Activated naive CD4-positive, alpha-beta T cell treated with anti-CD3 and anti-CD28 coated beads, Interleukin-2, amount 50 U/mL, for 72 hours (primary cell): ENCODE results near the gene SLC30A10. TPM values are rescaled to one million over a fixed set of nuclear protein-coding genes. Genes with fewer than 3 reads are reported as not detected.
"Not testable (repeated sequence)": the region's sequence is repeated elsewhere in the genome, so short reads cannot be mapped to it uniquely, and the experiment has no call there.

Experiments
- ATAC-seq, 2 donors: fragments of 150-1000 bp; cut with Tn5 transposase; 2 replicates each; pipeline ENCODE4 v1.10.0; 2021; ENCODE audit warnings: mild to moderate bottlenecking in 2 of 2, moderate library complexity in 2 of 2
- DNase-seq, 2 donors: peaks; one replicate each; pipeline ENCODE4 v3.0.0; 2021 to 2022; ENCODE audit warnings: low spot score in 2 of 2
- H3K27ac Mint-ChIP-seq, 2 donors: one replicate each; pipeline ENCODE4 v1.8.0; 2022; ENCODE audit warnings: mild to moderate bottlenecking in 2 of 2, mixed read lengths in 2 of 2
- H3K36me3 Mint-ChIP-seq, 2 donors: one replicate each; pipeline ENCODE4 v1.8.0; 2022; ENCODE audit warnings: mixed read lengths in 2 of 2
- H3K9me3 Mint-ChIP-seq, 2 donors: one replicate each; pipeline ENCODE4 v1.8.0; 2022; ENCODE audit warnings: mixed read lengths in 2 of 2
- total RNA-seq, 2 donors: library from RNA; stranded (reverse); gene quantifications; one replicate each; pipeline ENCODE4 v1.2.3, GENCODE V29; 2022

Gene SLC30A10
- total RNA-seq, 2 donors from 2014 or later: not detected

DNA sequence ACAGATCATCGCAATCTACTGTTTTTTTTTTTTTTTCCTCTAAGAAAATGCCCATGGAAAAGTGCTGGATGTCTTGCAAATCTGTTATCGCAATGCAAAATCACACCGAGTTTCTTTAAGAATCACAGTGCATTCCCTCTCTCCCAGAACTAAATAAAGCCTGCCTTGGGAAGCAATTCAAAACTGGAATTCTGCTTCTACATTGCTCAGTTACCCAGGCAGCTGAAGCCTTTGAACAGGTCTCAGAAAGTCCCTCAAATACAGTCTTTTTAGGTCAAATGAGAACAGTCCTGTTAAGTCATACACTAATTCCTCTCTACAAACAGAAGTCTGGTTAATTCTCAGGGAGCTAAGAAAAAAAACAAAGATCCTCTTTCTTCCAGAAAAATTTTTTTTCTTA lies 46.3 kb downstream of the SLC30A10 start:
- no peak for ATAC-seq
- H3K27ac Mint-ChIP-seq: no peak overlapping the region
- H3K9me3 Mint-ChIP-seq: peaks cover 0 to 9% of the 10 kb centered on the region in 2 donors
- DNase-seq: no peak
- no peaks in the 10 kb centered on the region for H3K36me3 Mint-ChIP-seq

DNA sequence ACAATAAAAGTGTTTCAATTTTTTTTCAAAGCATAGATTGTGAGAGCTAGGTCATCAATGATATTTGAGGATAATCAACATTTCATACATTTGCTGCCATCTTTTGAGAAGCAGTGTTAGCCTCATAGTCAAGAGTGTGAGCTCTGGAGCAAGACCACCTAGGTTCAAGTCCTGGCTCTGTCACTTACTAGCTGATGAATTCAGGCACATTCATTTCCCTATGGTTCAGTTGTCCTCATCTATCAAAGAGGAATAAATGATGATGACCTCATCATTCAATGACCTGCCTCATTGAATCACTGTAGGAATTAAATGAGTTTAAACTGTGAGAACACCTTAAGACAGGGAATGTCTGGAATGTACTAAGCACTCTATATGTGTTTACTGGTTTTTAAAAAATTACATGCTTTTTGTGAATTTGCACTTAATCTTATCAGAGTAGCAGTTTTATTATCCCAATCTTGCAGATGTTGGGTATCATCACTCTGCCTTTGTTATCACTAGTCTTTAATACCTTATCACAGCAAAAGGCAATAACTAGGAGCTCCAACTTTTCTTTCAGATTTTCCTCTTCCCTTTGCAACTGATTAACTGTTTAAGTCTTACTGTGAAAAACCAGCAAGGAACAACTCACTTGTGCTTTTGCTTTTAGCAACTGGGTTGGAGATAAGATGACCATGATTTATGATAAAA lies 47.4 kb downstream of the SLC30A10 start:
- no peak for DNase-seq
- ATAC-seq: no peak
- no peak overlapping the region for H3K27ac Mint-ChIP-seq
- H3K9me3 Mint-ChIP-seq: peaks cover 0 to 6% of the 10 kb centered on the region in 2 donors
- no peaks in the 10 kb centered on the region for H3K36me3 Mint-ChIP-seq

DNA sequence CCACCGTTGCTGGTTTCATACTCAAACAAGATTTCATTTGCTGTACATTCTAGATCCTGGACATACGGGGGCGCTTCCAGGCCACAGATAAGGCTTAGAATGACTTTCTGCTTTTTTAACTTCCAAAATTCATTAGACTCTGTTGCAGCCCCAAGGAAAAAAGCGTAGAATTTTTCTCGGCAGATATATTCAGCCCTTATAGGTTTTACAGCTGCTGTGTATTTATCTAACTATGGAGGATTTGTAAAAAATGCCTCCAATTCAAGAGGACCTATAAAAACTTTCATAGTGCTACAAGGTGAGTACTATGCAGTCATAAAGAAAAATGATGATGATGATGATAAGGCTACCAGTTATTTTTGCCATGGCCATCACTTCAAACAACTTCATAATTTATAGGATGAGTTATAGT lies 51.6 kb downstream of the SLC30A10 start:
- no peak for DNase-seq
- no peak for ATAC-seq
- Mint-ChIP-seq H3K36me3 (no peaks in the 10 kb centered on the region), H3K9me3 (no peaks in the 10 kb centered on the region), H3K27ac (no peak overlapping the region)

DNA sequence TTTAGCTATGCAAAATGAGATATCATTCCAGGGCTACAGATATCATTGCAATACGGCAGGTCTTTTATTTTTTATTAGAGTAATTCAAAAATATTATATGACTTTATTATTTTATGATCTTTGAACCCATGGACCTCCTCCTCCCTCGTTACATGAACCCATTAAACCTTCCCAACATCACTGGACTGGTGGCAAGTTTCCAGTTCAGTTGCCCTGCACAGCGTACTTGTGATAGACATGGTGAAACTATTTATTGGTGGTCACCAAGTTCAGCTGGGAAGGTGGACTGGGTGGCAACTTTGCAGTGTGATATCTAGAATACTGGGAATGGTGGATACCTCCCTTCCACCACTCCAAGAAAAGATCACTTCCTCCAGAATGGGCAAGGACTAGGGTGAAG lies 52.5 kb downstream of the SLC30A10 start:
- ATAC-seq: no peak
- H3K36me3 Mint-ChIP-seq: no peaks in the 10 kb centered on the region
- H3K9me3 Mint-ChIP-seq: no peaks in the 10 kb centered on the region
- H3K27ac Mint-ChIP-seq: no peak overlapping the region
- no peak for DNase-seq

DNA sequence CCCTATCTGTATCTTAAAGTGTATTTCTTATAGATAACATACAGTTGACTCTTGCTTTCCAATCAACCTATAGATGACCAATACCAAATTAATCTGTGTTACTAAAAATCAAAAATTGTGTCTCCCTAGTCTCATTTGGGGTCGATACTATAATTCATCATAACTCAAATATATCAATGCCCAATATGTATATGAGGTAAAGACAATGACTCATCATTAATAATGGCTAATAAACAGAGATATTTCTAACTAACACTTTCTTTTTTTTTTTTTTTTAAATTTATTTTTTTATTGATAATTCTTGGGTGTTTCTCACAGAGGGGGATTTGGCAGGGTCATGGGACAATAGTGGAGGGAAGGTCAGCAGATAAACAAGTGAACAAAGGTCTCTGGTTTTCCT lies 55.8 kb downstream of the SLC30A10 start:
- H3K27ac Mint-ChIP-seq, H3K9me3 Mint-ChIP-seq, DNase-seq, ATAC-seq, H3K36me3 Mint-ChIP-seq: not testable (repeated sequence)

DNA sequence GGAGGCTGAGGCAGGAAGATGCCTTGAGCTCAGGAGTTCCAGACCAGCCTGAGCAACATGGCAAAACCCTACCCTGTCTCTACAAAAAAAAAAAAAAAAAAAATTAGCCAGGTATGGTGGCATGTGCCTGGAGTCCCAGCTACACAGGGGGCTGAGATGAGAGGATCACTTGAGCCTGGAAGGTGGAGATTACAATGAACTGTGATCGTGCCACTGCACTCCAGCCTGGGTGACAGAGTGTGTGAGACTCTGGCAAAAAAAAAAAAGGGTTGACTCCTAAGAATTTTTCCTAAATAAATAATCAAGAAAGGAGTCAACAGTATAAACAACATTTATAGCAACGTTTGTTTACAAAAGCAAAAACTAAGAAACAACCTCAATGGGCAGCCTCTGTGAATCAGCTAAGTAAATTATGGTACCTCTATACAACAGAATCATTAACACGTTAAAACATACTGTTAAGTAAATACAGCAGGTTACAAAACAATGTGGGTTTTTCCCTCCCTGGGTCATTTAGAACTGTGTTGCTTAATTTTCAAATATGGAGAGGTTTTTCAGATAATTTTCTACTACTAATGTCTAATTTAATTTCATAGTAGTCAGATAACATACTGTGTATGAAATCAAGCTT lies 56.8 kb downstream of the SLC30A10 start:
- DNase-seq (no peak), ATAC-seq (no peak)
- H3K36me3 Mint-ChIP-seq: no peaks in the 10 kb centered on the region
- no peaks in the 10 kb centered on the region for H3K9me3 Mint-ChIP-seq
- no peak overlapping the region for H3K27ac Mint-ChIP-seq

DNA sequence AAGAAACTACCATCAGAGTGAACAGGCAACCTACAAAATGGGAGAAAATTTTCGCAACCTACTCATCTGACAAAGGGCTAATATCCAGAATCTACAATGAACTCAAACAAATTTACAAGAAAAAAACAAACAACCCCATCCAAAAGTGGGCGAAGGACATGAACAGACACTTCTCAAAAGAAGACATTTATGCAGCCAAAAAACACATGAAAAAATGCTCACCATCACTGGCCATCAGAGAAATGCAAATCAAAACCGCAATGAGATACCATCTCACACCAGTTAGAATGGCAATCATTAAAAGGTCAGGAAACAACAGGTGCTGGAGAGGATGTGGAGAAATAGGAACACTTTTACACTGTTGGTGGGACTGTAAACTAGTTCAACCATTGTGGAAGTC lies 59.7 kb downstream of the SLC30A10 start:
- H3K36me3 Mint-ChIP-seq, H3K27ac Mint-ChIP-seq, ATAC-seq, DNase-seq, H3K9me3 Mint-ChIP-seq: not testable (repeated sequence)

Other genes with a start within 250 kb of the SLC30A10 start
- gene EPRS1, start 117.9 kb upstream of the SLC30A10 start, total RNA-seq: 100 to 1,000 TPM; 160 to 192 TPM
- gene BPNT1, start 161.2 kb upstream of the SLC30A10 start, total RNA-seq: 10 to 100 TPM; 27.7 to 37.1 TPM
- 10 to 100 TPM; 66.6 to 78.4 TPM for gene IARS2, start 165.6 kb upstream of the SLC30A10 start, total RNA-seq